Measurements from ENCODE around the gene SND1.
"Not testable (repeated sequence)": the region's sequence is repeated elsewhere in the genome, so short reads cannot be mapped to it uniquely, and the experiment has no call there.

Gene SND1

DNA sequence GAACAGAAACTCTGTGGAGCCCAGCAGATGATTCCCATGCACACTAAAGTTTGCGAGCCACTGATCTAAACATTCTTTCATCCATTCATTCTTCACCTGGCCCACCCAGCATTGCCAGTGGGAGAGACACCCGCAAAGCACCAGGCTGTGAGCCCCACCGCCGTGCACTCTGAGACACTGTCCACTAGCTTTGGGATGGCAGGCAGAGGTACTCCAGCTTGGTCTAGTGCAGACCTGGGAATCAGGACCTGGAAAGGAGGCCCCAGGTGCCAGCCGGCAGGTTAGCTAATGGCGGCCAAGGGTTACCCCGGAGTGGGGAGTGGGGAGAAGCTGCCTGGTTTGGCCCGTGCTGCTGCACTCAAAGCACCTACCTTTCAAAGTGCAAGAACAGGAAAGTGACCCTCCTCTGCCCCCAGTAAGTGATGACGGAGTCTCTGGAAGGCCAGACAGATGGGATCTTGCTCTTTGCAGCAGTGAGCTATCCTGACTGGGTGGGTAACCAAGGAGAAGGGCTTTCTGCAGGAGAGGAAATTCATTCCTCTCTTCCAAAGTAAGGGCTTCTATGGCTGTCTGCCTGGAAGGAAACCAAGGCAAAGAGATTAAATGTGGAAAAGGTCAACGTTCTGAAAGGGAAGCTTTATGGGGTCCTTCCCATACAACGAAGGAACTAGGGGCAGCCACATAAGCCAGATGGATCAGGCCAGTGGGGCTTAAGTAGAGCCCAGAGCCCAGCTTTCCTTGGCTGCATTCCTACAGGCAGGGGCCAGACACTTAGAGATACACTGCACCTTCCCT lies 453.4 kb downstream of the SND1 start:
- DNase-seq, result no peak

DNA sequence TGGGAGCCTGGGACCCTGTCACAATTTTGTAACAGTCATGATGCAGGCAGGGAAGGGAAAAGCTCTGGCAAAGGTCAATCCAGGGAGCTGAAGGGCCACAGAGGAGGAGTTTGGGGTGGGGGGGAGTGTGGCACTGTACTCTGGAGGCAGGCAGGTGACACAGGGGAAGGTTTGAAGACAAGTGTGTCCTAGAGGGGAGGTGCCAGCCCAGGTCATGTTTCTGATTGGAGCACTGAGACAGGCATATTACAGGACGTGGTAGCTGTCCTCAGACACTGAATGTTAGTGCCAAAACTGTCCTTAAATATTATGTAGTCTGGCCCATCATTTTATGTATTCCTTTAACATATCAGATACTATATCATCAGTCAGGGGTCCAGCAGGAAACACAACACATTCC lies 454.8 kb downstream of the SND1 start:
- no peak for DNase-seq

DNA sequence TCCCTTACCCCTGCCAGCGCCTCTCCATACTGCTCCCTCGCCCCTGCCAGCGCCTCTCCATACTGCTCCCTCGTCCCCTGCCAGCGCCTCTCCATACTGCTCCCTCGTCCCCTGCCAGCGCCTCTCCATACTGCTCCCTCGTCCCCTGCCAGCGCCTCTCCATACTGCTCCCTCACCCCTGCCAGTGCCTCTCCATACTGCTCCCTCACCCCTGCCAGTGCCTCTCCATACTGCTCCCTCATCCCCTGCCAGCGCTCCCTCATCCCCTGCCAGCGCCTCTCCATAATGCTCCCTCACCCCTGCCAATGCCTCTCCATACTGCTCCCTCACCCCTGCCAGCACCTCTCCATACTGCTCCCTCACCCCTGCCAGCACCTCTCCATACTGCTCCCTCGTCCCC lies 455.5 kb downstream of the SND1 start:
- DNase-seq, result not testable (repeated sequence)

DNA sequence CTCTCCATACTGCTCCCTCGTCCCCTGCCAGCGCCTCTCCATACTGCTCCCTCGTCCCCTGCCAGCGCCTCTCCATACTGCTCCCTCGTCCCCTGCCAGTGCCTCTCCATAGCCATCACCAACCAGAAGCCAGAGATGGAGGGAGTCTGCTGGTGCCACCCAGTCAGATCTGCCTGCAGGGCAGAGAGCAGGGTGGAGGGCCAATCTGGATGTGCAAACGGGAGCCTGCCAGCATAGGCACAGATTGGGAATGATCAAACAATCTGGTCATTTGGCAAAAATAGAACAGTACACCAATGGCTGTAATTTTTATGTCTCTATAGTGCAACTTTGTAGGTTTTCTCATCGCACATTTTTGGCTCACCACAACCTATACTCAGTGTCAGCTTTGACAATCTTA lies 456.1 kb downstream of the SND1 start:
- DNase-seq, result no peak

DNA sequence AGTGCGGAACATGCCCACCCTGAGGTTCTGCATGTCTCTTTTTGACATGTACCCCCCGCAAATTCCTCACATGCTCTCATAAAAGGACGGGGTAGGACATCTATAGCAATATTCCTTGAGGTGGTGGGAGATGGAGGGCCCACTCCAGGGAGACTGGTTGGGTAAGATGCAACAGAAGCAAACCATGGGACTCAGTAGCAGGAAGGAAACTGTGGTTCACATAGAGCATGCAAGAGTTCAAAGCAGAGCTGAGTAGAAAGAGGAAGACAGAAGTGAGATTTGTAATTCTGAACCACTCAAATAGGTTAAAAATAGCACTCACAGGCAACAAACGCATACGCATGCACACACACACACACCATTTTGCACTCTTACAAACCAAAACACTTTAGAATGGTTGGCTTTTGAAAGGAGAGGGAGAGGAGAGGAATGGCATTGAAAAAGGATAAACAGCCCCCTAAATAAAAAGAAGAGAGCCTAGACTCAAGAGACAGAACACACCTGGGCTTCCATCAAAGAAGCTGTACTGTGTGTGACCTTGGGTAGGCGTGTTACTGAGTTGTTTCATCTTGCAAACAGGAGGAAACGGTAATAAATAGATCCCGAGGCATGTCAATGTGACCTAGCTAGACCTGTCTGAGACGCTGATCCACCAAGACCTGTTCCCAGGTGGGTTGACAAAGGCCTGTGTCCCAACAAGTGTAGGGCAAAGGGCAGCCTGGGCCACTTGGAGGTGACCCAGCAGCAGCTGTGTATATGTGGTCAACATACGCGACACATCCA lies 456.8 kb downstream of the SND1 start:
- DNase-seq, result no peak

DNA sequence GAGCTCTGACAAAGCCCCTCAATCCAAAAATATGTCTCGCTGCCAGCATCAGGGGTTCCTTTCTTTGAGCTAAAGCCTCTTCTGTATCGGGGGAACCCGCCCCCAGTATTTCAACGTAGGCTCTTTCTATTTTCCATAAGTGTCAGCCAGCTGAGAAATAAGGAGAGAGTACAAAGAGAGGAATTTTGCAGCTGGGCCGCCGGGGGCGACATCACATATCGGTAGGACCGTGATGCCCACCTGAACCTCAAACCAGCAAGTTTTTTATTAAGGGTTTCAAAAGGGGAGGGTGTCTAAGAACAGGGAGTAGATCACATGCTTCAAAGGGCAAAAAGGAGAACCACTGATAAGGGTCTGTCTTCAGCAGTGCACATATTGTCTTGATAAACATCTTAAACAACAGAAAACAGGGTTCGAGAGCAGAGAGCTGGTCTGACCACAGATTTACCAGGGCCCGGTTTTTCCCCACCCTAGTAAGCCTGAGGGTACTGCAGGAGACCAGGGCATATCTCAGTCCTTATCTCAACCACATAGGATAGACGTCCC lies 457.5 kb downstream of the SND1 start:
- DNase-seq, result not testable (repeated sequence)

DNA sequence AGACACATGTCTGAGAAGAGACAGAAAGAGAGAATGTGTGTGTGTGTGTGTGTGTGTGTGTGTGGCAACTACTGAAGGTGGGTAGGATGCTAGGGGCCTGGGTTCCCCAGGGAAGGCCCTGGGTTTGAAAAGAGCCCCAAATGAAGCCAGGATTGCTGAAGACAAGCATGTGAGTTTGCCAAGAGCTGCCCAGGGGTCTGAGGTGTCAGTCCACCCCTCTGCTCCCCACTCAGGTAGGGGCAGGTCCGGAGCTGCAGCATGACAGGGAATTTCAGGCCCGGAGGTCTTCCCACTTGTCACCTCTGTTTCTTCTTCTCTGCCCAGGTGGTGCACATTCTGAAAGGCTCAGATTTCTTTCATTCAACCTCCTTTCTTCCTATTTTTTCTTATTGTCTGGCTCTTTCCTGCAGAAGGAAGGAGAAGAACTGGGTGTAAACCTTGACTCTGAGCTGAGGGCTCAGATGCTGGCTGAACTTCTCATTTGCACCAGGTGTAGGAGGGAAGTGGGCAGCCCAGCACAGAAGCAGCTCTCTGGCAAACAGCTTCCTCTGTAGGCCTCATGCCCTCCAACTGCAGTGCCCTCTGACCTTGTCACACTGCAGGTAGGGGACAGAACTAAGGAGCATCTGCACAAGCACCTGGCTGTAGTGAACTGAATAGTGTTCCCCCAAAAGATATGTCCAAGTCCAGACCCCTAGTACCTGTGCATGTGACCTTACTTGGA lies 458.8 kb downstream of the SND1 start:
- no peak for DNase-seq

DNA sequence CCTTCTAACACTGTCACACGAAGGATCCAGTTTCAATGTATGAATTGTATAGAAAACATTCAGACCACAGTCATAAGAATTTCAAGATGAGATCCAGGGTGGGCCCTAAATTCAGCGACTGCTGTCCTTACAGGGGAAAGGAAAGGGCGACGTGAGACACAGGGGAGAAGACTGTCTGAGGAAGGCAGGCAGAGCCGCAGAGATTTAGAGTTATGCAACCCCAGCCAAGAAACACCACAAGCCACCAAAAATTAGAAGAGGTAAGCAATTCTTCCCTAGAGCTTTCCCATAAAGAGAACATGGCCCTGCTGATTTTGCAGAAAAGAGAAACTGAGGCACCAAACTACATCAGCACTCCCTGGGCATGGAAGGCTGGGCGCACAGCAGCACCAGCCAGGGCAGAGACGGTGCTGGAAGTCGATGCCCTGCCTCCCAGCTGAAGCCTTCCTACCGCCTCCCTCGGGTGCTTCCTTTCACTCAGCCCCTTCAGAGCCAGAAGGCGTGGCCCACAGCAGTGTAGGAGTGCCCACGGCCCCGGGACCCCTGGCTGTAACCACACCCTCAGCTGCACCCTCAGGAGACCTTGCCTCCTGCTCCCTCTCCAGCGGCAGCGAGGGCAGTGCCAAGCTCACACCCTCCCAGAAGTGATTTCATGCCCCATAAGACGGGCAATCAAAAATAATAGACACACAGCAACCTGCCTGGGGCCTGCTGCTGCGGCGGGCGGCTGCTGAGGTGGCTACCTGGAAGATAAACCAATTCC lies 460.2 kb downstream of the SND1 start:
- DNase-seq, result no peak

DNA sequence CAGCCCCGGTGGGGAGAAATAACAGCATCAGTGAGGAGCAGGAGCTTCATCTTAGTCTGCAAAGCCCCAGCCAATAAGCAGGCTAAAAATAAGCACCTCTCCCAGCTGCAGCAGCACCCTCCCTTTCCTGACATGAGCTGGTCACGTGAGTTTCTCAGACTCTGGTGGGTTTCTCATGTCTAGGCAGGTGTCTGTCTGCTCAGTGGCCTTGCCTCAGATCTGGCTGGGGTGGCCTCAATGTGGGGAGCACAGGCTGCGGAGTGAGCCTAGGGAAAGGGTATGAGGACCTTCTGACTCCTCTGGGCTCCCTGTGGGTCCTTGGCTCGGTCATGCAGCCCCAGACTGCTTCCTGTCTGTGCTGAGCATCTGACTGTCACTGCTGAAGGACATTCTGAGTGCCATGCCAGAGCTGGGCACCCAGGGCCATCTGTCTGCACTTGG lies 460.8 kb downstream of the SND1 start:
- DNase-seq, result no peak

DNA sequence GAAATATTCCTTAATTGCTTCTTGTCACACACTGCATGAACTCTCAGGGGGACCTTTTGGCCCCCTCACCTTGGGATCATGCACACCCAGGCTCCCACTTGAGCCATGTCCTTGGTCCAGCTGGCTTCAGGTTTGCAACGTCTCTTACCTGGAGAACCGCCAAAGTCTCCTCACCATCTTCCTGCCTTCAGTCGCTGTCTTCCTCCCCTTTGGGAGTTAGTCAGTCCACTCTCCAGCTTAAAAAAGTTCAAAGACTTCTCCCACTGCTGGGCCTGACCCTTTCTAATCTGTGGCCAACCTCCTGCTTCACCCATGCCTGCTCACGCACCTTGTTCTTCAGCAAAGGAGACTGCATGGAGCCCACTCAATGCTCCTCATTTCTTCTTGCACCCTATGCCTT lies 461.8 kb downstream of the SND1 start:
- DNase-seq, result no peak

DNA sequence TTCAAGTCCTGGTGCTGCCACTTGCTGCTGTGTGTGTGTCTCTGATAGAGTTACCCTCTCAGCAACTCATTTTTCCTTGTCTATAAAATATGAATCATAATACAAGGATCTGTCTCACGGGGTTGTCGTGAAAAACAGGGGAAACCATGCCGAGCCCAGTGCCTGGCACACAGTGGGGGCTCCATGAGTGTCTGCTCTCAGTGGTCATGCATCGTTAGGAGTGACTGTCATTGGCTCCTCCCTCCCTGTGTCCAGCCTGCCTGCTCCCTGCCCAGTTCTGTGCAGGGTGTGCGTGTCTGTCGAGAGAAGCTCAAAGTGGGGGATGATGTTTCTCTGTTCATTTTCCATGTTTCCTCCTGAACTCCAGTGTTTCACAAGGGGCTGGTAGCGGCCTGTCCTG lies 462.8 kb downstream of the SND1 start:
- no peak for DNase-seq

DNA sequence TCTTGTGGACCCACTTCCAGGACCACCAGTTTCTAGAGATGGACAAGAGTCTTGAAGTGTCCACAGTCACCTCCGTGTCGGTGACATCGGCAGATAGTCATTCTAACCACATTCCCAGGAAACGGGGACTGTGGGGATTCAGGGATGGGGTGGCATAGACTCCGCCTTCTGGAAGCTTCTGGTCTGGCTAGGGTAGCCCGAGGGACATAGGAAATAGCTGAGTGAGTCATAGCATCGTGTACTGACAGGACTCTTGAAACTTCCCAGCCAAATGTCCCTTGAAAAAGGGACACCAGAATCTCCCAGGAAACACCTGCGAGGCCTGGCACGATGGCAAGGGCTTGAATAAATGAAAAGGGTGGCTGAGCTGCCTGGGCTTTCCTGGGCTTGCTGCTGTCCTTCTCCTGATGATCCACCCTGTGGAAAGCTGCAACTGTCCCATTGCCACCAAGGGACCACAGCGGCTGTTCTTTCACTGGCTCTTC lies 463.4 kb downstream of the SND1 start:
- no peak for DNase-seq

DNA sequence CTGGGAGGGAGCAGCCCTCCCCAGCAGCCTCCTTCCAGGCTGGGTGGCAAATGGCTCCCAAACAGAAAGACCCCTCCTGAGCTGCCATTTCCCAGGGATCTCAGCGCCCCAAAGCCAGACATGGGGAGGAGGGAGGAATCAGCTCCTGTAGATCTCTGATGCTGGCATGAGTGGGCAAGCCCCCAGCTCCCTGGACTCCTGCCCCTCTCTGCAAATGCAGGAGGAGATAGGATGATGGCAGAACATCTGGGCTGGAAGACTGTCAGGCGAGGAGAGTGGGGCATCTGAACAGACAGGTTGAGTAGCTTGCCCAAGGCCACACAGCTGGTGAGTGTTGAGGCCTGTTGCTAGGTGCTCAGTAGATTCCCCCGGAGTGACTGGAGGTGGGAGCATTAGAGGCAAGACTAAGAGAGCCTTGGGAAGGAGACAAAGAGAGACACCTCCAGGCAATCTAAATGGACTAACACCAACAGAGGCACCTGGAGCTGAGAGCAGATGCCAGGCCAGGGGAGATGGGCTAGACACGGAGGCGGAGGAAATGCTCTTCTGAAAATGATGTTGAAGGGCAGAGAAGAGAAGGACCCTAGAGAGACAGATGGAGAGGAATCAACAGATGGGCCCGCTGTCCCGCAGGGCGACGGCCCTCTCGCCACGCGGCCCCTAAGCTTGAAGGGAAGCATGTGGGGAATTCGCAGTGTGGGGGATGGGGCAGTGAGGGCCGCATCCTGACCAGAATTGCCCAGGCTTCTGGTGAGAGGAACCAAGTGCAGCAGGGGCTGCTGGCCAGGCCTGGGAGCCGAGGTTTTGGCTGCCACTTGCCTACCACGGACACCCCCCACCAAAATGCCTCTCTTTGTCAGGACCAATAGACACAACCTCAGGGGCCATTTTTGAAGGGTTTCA lies 464.1 kb downstream of the SND1 start:
- DNase-seq, result no peak

DNA sequence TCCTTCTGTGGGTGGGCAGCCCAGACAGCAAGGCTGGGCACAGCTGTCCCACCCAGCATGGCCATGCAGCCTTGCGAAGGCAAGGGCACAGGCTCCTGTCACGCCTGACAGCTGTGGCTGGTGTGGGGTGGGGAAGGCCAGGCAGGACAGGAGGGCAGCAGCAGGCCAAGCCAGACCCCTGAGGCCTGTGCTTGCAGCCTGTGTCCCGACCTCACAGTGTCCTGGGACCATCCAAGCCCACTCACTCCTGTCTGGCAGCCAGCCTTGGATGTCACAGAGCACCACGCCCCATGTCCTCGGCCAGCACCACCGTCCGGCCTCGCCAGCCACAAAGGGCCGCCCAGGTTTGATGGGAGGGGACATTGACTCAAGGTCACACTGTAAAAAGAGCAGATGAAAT lies 464.7 kb downstream of the SND1 start:
- DNase-seq, result no peak

DNA sequence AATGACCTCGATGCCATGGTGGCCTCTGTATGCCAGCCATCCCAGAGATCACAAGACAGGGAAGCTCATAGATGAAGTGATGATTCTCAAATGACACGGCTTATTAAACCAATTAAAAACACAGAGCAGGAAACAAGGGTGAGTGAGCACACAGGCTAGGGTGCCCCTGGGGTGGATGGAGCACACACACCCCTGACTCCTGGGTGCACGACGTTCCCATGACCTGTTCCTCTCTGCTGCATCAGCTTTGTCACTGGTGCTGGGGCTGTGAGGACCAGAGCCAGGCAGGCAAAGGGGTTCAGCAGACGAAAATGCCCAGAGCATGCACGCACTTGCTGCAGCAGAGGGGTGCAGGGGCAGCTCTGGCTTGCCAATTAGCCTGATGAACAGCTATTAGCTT lies 465.7 kb downstream of the SND1 start:
- DNase-seq, result no peak

DNA sequence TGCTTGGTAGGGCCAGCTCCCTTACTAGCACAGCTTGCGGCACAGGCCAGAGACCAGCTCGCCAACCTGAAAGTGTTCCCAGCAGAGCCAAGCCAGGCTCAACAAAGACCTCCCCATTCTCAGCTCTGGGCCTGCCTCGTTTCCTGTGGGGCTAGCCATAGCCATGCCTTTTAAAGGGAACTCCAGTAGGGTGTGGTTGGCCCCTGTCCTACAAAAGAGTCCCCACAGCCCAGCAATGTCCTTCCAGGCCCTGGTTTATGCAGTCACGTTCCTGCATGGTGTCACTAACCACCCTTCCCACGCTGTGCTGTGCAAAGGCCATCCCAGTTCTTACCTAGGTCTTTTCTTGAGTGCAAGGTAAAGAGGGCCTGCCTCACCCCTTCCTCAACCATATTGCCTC lies 467.0 kb downstream of the SND1 start:
- DNase-seq, result no peak

DNA sequence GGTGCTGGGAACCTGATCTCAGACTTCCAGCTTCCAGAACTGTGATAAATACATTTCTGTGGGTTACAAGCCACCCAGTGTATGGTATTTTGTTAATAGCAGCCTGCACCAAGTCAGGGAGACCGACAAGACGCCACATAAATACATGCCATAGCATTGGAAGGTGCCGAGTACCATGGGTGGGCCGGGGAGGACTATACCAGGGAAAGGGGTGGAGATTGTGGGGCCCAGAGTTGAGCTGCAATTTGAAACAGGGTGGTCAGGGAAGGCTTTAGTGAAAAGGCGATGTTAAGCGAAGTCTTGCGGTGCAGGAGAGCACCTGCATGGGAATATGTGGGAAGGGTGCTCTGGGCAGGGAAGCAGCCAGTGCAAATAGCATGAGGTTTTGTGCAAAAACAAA lies 468.1 kb downstream of the SND1 start:
- DNase-seq, result no peak

DNA sequence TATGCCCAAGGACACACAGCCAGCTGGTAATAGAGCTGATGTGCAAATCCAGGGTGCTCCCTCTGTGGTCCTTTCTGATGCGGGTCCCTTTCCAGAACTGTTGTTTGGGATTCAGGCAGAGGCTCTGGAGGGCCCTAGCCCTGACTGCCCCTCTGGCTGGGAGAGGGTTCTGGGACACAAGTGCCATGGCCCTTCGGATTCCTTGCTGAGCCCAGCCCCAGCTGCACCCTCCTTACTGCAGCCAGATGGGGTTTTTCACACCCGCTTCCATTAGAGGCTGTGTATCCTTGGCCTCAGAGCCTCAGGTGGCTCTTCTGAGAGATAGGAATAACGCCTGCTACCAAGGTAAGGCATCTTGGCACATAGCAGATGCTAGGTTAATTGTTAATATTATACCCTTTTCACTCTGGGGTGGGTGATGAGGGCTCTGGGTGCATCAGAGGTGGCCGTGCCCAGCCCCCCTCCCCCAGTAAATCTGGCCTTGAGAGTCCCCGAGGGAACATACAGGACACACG lies 469.0 kb downstream of the SND1 start:
- no peak for DNase-seq

DNA sequence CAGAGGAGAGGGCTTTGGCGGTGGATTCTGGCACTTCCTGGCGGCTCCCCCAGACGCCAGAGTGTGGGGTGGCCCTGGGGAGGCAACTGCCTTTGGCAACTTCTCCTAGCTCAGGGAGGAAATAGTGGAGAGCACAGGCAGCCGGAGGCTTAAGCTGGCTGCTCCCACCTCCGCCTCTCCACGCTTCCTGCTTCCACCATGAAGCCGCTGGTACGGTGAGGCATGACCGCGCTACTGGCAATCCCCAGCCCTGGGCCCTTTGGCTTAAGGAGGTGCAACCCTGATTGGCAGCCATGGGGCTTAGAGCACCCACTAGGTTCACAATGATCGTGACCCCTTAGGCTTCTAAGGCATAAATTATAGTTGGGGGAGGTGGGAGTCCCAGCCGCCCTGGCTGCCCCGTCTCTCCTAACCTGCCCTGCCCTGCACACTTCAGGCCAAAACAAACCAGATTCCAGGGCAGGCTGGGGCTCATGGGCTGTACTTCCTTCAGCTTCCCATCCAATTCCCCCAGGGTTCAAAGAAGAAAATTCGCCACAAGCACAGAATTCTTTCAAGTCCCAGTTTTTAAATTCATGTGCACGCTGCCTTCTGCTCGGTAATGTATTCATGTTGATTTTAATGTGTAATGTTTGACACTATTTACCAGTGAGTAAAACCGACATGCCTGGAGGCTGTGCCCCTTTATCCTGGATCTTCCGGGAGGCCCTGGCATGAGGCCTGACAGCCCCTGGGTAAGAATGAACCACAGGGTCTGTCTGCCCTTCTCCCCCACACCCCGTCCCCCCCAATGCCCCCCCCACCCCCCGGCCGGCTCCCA lies 469.9 kb downstream of the SND1 start:
- DNase-seq, result no peak
